HL-60 (cell line): ENCODE results near the gene SMPDL3B.

Experiments
- DNase-seq, 2 experiments: peaks; one replicate each; pipeline ENCODE4 v3.0.0-alpha.2; 2010 to 2020; ENCODE audit warnings: low read depth in 1 of 2, low spot score in 1 of 2
- H3K27ac ChIP-seq: fragments of 250-450 bp; sonication (Bioruptor Pico); replicated peaks from 2 replicates; pipeline ENCODE4 v1.5.1; 2020; ENCODE audit warnings: mild to moderate bottlenecking, moderate library complexity
- H3K27me3 ChIP-seq: fragments of 250-450 bp; sonication (Bioruptor Pico); 2 replicates; pipeline ENCODE4 v1.5.1; 2021; ENCODE audit warnings: mild to moderate bottlenecking, moderate library complexity; ENCODE audit not compliant: insufficient read depth, poor library complexity, severe bottlenecking
- H3K4me3 ChIP-seq: replicated peaks from 2 replicates; pipeline ENCODE4 v1.5.1; 2011; ENCODE audit warnings: mild to moderate bottlenecking, control low read depth, low read length; ENCODE audit not compliant: insufficient read depth
- CTCF ChIP-seq: IDR thresholded peaks from one replicate; pipeline ENCODE4 v1.5.1; 2011; ENCODE audit warnings: low read length, control low read depth, inconsistent platforms; ENCODE audit not compliant: insufficient read depth
- GABPA ChIP-seq: IDR thresholded peaks from 2 replicates; pipeline ENCODE4 v1.6.1; 2012; ENCODE audit warnings: low read depth
- POLR2AphosphoS5 ChIP-seq: IDR thresholded peaks from 2 replicates; pipeline ENCODE4 v1.6.1; 2012; ENCODE audit warnings: low read depth
- SPI1 ChIP-seq: IDR thresholded peaks from 2 replicates; pipeline ENCODE4 v1.6.1; 2012; ENCODE audit warnings: low read depth, mild to moderate bottlenecking, borderline replicate concordance
- TF ChIP-seq, protein P1 (sequence below): IDR thresholded peaks from 2 replicates; pipeline ENCODE4 v1.6.1; 2012; ENCODE audit warnings: low read depth; ENCODE audit not compliant: insufficient replicate concordance

The SMPDL3B gene

DNA sequence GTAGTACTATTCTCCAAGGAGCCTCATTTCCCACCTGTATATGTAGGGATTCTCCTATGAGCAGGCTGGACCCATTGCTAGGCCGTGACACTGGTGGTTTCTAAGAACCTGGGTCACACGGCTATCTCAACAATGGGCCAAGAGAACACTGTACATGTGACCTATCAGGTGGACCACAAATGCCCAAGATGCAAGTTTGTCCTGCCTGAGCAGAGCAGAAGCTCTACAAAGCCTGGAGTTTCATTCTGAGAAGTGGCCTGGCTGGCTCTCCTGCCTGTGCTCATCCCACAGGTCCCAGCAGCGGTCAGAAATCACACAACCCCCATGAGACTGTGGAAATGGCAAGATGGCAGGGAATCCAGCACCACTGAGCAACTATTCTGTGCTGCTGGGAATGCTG is 45.3 kb upstream of the SMPDL3B start:
- no peak for DNase-seq
- no peak overlapping the region for H3K4me3 ChIP-seq
- no peak for TF ChIP-seq SPI1
- TF ChIP-seq GABPA, result no peak
- TF ChIP-seq POLR2AphosphoS5, result no peak; the same call in 1 of the 2 replicates
- TF ChIP-seq, protein P1, sequence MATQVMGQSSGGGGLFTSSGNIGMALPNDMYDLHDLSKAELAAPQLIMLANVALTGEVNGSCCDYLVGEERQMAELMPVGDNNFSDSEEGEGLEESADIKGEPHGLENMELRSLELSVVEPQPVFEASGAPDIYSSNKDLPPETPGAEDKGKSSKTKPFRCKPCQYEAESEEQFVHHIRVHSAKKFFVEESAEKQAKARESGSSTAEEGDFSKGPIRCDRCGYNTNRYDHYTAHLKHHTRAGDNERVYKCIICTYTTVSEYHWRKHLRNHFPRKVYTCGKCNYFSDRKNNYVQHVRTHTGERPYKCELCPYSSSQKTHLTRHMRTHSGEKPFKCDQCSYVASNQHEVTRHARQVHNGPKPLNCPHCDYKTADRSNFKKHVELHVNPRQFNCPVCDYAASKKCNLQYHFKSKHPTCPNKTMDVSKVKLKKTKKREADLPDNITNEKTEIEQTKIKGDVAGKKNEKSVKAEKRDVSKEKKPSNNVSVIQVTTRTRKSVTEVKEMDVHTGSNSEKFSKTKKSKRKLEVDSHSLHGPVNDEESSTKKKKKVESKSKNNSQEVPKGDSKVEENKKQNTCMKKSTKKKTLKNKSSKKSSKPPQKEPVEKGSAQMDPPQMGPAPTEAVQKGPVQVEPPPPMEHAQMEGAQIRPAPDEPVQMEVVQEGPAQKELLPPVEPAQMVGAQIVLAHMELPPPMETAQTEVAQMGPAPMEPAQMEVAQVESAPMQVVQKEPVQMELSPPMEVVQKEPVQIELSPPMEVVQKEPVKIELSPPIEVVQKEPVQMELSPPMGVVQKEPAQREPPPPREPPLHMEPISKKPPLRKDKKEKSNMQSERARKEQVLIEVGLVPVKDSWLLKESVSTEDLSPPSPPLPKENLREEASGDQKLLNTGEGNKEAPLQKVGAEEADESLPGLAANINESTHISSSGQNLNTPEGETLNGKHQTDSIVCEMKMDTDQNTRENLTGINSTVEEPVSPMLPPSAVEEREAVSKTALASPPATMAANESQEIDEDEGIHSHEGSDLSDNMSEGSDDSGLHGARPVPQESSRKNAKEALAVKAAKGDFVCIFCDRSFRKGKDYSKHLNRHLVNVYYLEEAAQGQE, result no peak
- TF ChIP-seq CTCF, result no peak
- peak overlapping the region; percentile 13; the same call in 1 of the 2 replicates for H3K27ac ChIP-seq
- H3K27me3 ChIP-seq, result no peaks in the 10 kb centered on the region

DNA sequence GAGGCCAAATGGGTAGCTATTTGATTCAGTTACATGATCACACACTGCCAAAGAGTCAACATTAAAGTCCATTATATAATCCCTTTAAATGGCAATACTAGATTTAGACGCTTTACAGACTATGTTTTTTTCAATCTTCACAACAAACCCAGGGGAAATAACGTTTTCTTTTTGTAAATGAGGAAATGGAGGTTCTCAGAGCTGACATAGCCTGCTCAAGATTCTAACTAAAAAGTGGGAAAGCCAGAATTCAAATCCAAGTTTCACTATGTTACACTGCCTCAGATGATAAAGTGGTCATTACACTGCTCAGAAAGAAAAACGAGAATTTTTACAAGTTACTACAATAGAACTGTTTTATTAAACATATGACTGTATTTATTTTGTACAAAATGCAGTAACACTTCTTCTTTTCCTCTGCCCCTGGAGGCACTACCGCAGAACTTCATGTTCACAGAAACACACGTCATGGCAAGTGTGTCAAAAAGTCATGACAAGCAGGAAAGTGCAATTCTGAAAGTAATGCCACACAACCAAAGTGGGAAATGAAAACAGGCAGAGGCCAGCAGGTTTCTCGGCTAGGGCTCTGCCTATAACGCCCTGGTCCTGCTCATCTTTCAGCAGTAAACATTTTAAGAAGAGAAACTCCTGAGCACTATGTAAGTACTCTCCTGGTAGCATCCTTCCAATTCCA is 43.5 kb upstream of the SMPDL3B start:
- TF ChIP-seq, protein P1, result no peak
- TF ChIP-seq POLR2AphosphoS5 (peak; percentile 38), SPI1 (peak; percentile 75), GABPA (no peak), CTCF (no peak)
- no peak overlapping the region for H3K4me3 ChIP-seq
- peak in 1 of 2 experiments; percentile 82 for DNase-seq
- peak overlapping the region; percentile 77 for H3K27ac ChIP-seq
- no peaks in the 10 kb centered on the region for H3K27me3 ChIP-seq

- H3K27me3 ChIP-seq, result no peaks in the 10 kb centered on the region
- peak overlapping the region; percentile 27 for H3K27ac ChIP-seq
- H3K4me3 ChIP-seq, result no peak overlapping the region
- TF ChIP-seq, protein P1, result no peak
- no peak for TF ChIP-seq SPI1
- TF ChIP-seq POLR2AphosphoS5, result no peak
- no peak for TF ChIP-seq CTCF
- no peak for TF ChIP-seq GABPA
- DNase-seq, result no peak
Observed at GRCh38 chr1:27894521-27894920, 40.3 kb upstream of the SMPDL3B start.
